GM12892 (cell line): Measurements from ENCODE around the gene TICAM2.

Experiments
- DNase-seq: peaks from one replicate; pipeline ENCODE4 v3.0.0; 2011; ENCODE audit not compliant: insufficient read length
- FAIRE-seq: peaks from 2 replicates; lab custom pipeline; 2011; peaks lifted over from hg19 to GRCh38; lab: Jason Lieb, UNC
- POLR2A ChIP-seq: IDR thresholded peaks from 2 replicates; pipeline ENCODE4 v1.6.1; 2011; ENCODE audit warnings: low read depth, low read length, control low read depth
- POLR2AphosphoS5 ChIP-seq: IDR thresholded peaks from 2 replicates; pipeline ENCODE4 v1.6.1; 2011; ENCODE audit warnings: low read depth, low read length, control low read depth
- TAF1 ChIP-seq: IDR thresholded peaks from 2 replicates; pipeline ENCODE4 v1.6.1; 2011; ENCODE audit warnings: low read depth, mild to moderate bottlenecking, control low read depth, low read length, borderline replicate concordance

TICAM2 gene

GRCh38 chr5:115559524-115559923, 42.8 kb downstream of the TICAM2 start:
- no peak for DNase-seq
- no peak for FAIRE-seq

GRCh38 chr5:115558388-115558956, 43.8 kb downstream of the TICAM2 start:
- DNase-seq (no peak), FAIRE-seq (no peak)
- TF ChIP-seq TAF1 (no peak), POLR2AphosphoS5 (no peak), POLR2A (no peak)

More at GRCh38 chr5:115559524-115559923, 42.8 kb downstream of the TICAM2 start:
- no peak for TF ChIP-seq POLR2AphosphoS5
- TF ChIP-seq TAF1, result no peak
- no peak for TF ChIP-seq POLR2A

GRCh38 chr5:115557667-115558387, 44.5 kb downstream of the TICAM2 start:
- no peak for FAIRE-seq
- DNase-seq, result no peak
- TF ChIP-seq POLR2A, result no peak
- TF ChIP-seq TAF1, result no peak
- no peak for TF ChIP-seq POLR2AphosphoS5

- no peak for FAIRE-seq
- no peak for DNase-seq
- no peak for TF ChIP-seq TAF1
- TF ChIP-seq POLR2AphosphoS5, result no peak
- TF ChIP-seq POLR2A, result no peak
Measured at GRCh38 chr5:115556276-115556675, 46.0 kb downstream of the TICAM2 start.

- no peak for FAIRE-seq
- DNase-seq, result no peak
- no peak for TF ChIP-seq POLR2AphosphoS5
- TF ChIP-seq TAF1, result no peak
Measured at GRCh38 chr5:115555084-115555633, 47.1 kb downstream of the TICAM2 start.

- DNase-seq (no peak), FAIRE-seq (no peak)
- TF ChIP-seq POLR2A (no peak), TAF1 (no peak), POLR2AphosphoS5 (no peak)
Measured at GRCh38 chr5:115553082-115553481, 49.2 kb downstream of the TICAM2 start.

GRCh38 chr5:115551415-115551814, 50.9 kb downstream of the TICAM2 start:
- FAIRE-seq, result no peak
- TF ChIP-seq TAF1, result no peak
- TF ChIP-seq POLR2A, result no peak
- TF ChIP-seq POLR2AphosphoS5, result no peak
- no peak for DNase-seq

GRCh38 chr5:115549154-115549553, 53.1 kb downstream of the TICAM2 start:
- no peak for TF ChIP-seq POLR2AphosphoS5
- TF ChIP-seq TAF1, result no peak
- no peak for TF ChIP-seq POLR2A
- no peak for FAIRE-seq
- no peak for DNase-seq

- DNase-seq (no peak), FAIRE-seq (no peak)
- TF ChIP-seq POLR2A (no peak), TAF1 (no peak), POLR2AphosphoS5 (no peak)
Measured at GRCh38 chr5:115548683-115549082, 53.6 kb downstream of the TICAM2 start.

- FAIRE-seq (no peak), DNase-seq (no peak)
- TF ChIP-seq POLR2A, result no peak
- TF ChIP-seq POLR2AphosphoS5, result no peak
- no peak for TF ChIP-seq TAF1
Measured at GRCh38 chr5:115545351-115545882, 56.9 kb downstream of the TICAM2 start.
